ENCODE data around the gene JAG2.

GRCh38 chr14:105201925-105202513 lies 33.4 kb upstream of the JAG2 start:
- TF ChIP-seq GATA2 (IDR thresholded peaks at IDR 0.05; ENCODE audit: low read depth, low read length) (no peak), GATA3 (IDR thresholded peaks at IDR 0.05; ENCODE audit: low read depth, low read length) (no peak)
